ENCODE data around the gene MICAL1.

DNA sequence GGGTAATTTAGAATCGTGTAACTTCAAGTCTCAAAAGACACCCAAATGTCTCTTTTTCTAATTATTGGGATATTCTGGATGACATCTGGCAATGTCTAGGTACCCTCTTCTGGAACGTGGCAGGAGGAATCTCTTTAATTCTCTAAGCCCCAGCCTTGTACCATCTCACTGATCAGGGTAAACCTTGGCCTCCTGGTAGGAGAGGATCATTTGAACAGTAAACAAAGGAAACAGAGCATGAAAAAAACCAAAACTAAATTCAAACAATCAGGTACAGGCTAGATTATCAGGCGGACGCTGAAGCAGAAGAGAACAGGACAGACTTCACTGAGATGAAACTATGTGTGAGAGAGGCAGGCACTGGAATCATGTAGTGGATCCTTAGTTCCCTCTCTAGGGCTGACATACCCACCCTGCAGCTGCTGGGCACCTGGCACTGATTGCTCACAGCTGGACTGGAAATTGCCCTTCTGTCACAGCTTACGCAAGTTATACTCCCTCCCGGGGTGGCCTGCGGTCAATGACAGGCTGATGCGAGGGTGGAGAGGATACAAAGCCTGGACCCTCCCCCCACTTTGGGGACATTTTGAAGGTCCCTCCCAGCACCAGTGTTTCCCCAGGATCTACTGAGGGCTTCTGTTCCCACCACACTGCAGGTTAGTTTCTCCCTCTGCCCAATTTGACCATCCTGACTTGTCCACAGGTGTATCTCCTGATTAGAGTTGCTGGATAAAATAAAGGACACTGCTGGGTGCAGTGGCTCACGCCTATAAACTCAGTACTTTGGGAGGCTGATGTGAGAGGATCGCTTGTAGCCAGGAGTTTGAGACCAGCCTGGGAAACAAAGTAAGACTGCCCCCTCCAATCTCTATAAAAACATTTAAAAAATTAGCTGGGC, 48.0 kb upstream of the MICAL1 start:
- no peak for TF ChIP-seq CTCF (conservative IDR thresholded peaks at IDR 0.05; ENCODE audit: low read depth, low read length)
- no peak for TF ChIP-seq EZH2 (IDR thresholded peaks at IDR 0.05; ENCODE audit: low read length, unreplicated experiment)
- no peak for TF ChIP-seq EZH2phosphoT487 (IDR thresholded peaks at IDR 0.05; ENCODE audit: borderline replicate concordance, low read length)

All from PC-3 (cell line).